Spleen (tissue), 11 donors: ENCODE data around the gene BRINP1. TPM values are rescaled to one million over a fixed set of nuclear protein-coding genes. Genes with fewer than 3 reads are reported as not detected.

Experiments
- DNase-seq: peaks from one replicate; pipeline ENCODE4 v3.0.0-alpha.2; 2020
- H3K27ac ChIP-seq, 8 donors: fragments of 200-600 bp; sonication (generic) in 7 of 8; 1 replicate in 4 of 8; 2 replicates in 4 of 8; pipeline versions ENCODE4 v1.5.0 to v1.8.0; 2016 to 2021; ENCODE audit warnings: inconsistent platforms in 4 of 8, mild to moderate bottlenecking in 4 of 8, moderate library complexity in 1 of 8
- H3K27me3 ChIP-seq, 7 donors: fragments of 200-600 bp; sonication (generic) in 6 of 7; replicated peaks in 1 of 7; 1 replicate in 4 of 7; 2 replicates in 3 of 7; pipeline versions ENCODE4 v1.5.0 to v1.8.0; 2016 to 2021; ENCODE audit warnings: inconsistent platforms in 3 of 7, mild to moderate bottlenecking in 1 of 7
- H3K36me3 ChIP-seq, 6 donors: fragments of 200-600 bp; sonication (generic) in 5 of 6; 1 replicate in 4 of 6; 2 replicates in 2 of 6; pipeline versions ENCODE4 v1.5.0 to v1.8.0; 2016 to 2021; ENCODE audit warnings: inconsistent platforms in 2 of 6
- H3K4me1 ChIP-seq, 6 donors: fragments of 200-600 bp; sonication (generic) in 5 of 6; 1 replicate in 3 of 6; 2 replicates in 3 of 6; pipeline versions ENCODE4 v1.5.0 to v1.8.0; 2016 to 2021; ENCODE audit warnings: inconsistent platforms in 3 of 6
- H3K4me3 ChIP-seq, 8 donors: fragments of 200-600 bp; sonication (generic) in 7 of 8; 1 replicate in 4 of 8; 2 replicates in 4 of 8; pipeline versions ENCODE4 v1.5.0 to v1.8.0; 2016 to 2021; ENCODE audit warnings: inconsistent platforms in 4 of 8, mild to moderate bottlenecking in 4 of 8, moderate library complexity in 2 of 8
- H3K9me3 ChIP-seq, 8 donors: fragments of 200-600 bp; sonication (generic) in 7 of 8; 1 replicate in 4 of 8; 2 replicates in 4 of 8; pipeline versions ENCODE4 v1.5.0 to v1.8.0; 2016 to 2021; ENCODE audit warnings: inconsistent platforms in 4 of 8
- POLR2A ChIP-seq, 3 donors: fragments of 450-650 bp; IDR thresholded peaks; one replicate each; pipeline ENCODE4 v1.5.1; 2017; ENCODE audit warnings: antibody characterized with exemption in 3 of 3, mild to moderate bottlenecking in 1 of 3
- POLR2AphosphoS5 ChIP-seq, 3 donors: sonication (generic); formaldehyde crosslinking; IDR thresholded peaks; one replicate each; pipeline ENCODE4 v1.5.1; 2017; ENCODE audit warnings: antibody characterized with exemption in 3 of 3
- WGBS, 5 donors: extraction: QIAGEN DNeasy Blood & Tissue Kit in 3 of 5; methylation state at CpG; one replicate each; pipeline versions ENCODE4 v1.1.5 to v1.1.7; 2013 to 2018; 5-methylcytosine and 5-hydroxymethylcytosine counted together
- intact Hi-C: fragments of 100-400 bp; cut with DNase I; formaldehyde crosslinking; loops from one replicate; pipeline ENCODE4 v1.15.0; 2023; ENCODE audit warnings: low total_unique reads
- polyA plus RNA-seq, 3 donors: library from polyadenylated mRNA; stranded (reverse); fragments of 200-250 nt; gene quantifications; one replicate each; pipeline ENCODE4 v1.2.1, GENCODE V29; 2013
- total RNA-seq, 7 donors: library from RNA; depleted of rRNA in 3 of 7; stranded (reverse); fragments of >200 nt in 3 of 7; fragmentation: NEBNext Ultra II Directional in 4 of 7; extraction: Animal tissue kit (Norgen Biotek cat#: 25700) in 4 of 7; gene quantifications; one replicate each; pipeline versions ENCODE4 v1.1.0 to v1.2.1, GENCODE V29; 2016 to 2021
- TF ChIP-seq, protein P1 (sequence below), 11 experiments: fragments of 200-600 bp in 7 of 11; fragments of 450-650 bp in 4 of 11; sonication (generic) in 4 of 11; IDR thresholded peaks in 8 of 11; conservative IDR thresholded peaks in 3 of 11; 1 replicate in 7 of 11; 2 replicates in 4 of 11; pipeline versions ENCODE4 v1.4.0 to v1.8.0; 2016 to 2021; ENCODE audit warnings: antibody characterized with exemption in 11 of 11, inconsistent platforms in 4 of 11, mild to moderate bottlenecking in 1 of 11
- donor health status: healthy with polysubstance abuse.
- donor health status: DM: no; HTN: no; CAD: no; lungs with moderate emphysema.
- donor health status: DM: no; HTN: no; CAD: no.
- donor health status: Bipolar disorder and iron deficiency.
- donor health status: healthy.
- donor health status: DM: no; HTN: no; CAD: no.
- donor health status: DM: yes; HTN: yes; CAD: no.

Gene BRINP1
- total and polyA plus RNA-seq, 10 donors, result 0.05 to 1.2 (median 0.32) TPM; not detected in 1

DNA sequence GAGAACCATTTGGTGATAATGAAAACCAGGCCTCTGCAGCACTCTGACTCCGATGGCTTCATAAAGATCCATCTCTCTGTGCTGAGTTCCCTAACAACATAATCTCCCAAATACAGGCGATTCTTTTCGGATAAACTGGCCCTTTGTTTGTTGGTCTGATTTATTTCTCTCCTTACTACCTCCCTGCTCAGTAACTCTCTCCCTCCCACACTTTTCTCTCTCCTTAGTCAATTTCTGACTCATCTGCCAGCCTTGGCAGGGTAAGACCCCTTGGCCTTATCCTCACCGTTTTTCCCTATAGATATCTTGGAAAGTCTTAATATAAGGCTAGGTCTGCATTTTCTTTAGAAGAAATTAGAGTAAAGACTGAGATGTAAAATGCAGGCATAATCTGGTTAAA is 128.7 kb downstream of the BRINP1 start:
- 77 to 82% (median 80%) methylated on average over 4 of the region's 4 CpGs for WGBS, 5 donors
- DNase-seq, result no peak
- intact Hi-C loops, result no loop called here

DNA sequence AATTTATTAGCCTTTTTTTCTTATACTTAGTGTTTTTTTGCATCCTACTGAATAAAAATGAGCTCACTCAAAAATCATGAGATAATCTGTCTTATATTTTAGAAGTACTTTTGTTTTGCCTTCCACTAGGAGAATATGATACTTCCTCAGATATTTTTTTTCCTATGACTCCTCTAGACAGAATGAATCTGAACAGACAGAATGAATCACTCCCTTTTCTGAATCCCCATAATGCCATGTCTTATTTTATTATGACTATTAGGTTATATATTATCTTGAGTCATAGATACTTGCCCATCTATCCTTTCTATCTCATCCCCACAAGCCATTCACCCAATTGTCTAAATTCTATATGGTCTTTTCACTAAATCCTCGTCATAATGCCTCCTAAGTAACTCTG is 134.6 kb downstream of the BRINP1 start:
- WGBS, 5 donors, result 45 to 82% (median 52%) methylated on average over 1 of the region's 1 CpG

More for the DNA sequence above, 128.7 kb downstream of the BRINP1 start:
- Histone ChIP-seq H3K4me3 (no peak overlapping the region), H3K36me3 (no peaks in the 10 kb centered on the region), H3K27me3 (no peaks in the 10 kb centered on the region), H3K9me3 (peaks cover 0 to 7% (median 0%) of the 10 kb centered on the region in 8 donors), H3K4me1 (no peaks in the 10 kb centered on the region), H3K27ac (no peak overlapping the region)
- TF ChIP-seq POLR2A (IDR thresholded peaks at IDR 0.05), result no peak
- no peak for TF ChIP-seq POLR2AphosphoS5 (IDR thresholded peaks at IDR 0.05)
- TF ChIP-seq, protein P1, sequence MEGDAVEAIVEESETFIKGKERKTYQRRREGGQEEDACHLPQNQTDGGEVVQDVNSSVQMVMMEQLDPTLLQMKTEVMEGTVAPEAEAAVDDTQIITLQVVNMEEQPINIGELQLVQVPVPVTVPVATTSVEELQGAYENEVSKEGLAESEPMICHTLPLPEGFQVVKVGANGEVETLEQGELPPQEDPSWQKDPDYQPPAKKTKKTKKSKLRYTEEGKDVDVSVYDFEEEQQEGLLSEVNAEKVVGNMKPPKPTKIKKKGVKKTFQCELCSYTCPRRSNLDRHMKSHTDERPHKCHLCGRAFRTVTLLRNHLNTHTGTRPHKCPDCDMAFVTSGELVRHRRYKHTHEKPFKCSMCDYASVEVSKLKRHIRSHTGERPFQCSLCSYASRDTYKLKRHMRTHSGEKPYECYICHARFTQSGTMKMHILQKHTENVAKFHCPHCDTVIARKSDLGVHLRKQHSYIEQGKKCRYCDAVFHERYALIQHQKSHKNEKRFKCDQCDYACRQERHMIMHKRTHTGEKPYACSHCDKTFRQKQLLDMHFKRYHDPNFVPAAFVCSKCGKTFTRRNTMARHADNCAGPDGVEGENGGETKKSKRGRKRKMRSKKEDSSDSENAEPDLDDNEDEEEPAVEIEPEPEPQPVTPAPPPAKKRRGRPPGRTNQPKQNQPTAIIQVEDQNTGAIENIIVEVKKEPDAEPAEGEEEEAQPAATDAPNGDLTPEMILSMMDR (IDR thresholded peaks at IDR 0.05 in 8 of 11, conservative IDR thresholded peaks at IDR 0.05 in 3 of 11), result no peak

DNA sequence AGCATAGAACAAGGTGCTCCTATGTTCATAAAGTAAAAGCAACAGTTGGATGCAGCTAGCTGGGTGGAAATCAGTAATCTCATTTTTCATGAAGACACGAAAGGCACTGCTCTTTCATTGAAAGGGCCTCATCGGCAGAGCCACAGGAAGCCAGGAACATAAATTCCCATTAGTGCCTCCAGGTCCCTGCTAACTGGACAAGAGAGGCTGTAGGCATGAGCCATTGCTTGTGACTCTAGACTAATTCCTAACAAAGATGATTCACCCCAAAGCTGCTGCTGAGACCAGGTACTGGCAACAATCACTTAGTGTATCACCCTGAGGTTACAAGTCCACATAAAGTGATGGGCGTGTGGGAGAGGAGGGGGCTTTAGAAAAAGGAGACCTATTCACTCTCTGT is 141.8 kb downstream of the BRINP1 start:
- H3K4me1 ChIP-seq, result no peaks in the 10 kb centered on the region
- intact Hi-C loops, result no loop called here
- 57 to 70% (median 67%) methylated on average over 3 of the region's 3 CpGs for WGBS, 5 donors
- no peaks in the 10 kb centered on the region for H3K36me3 ChIP-seq
- TF ChIP-seq, protein P1 (IDR thresholded peaks at IDR 0.05 in 8 of 11, conservative IDR thresholded peaks at IDR 0.05 in 3 of 11), result no peak
- TF ChIP-seq POLR2A (IDR thresholded peaks at IDR 0.05) (no peak), POLR2AphosphoS5 (IDR thresholded peaks at IDR 0.05) (no peak)
- no peak overlapping the region for H3K4me3 ChIP-seq
- no peaks in the 10 kb centered on the region for H3K9me3 ChIP-seq
- H3K27ac ChIP-seq, result no peak overlapping the region
- H3K27me3 ChIP-seq, result no peaks in the 10 kb centered on the region
- DNase-seq, result no peak

More for the DNA sequence above, 134.6 kb downstream of the BRINP1 start:
- Histone ChIP-seq H3K27me3 (no peaks in the 10 kb centered on the region), H3K27ac (no peak overlapping the region), H3K4me1 (no peaks in the 10 kb centered on the region), H3K36me3 (no peaks in the 10 kb centered on the region), H3K4me3 (no peak overlapping the region), H3K9me3 (no peaks in the 10 kb centered on the region)
- intact Hi-C loops, result no loop called here
- DNase-seq, result no peak
- TF ChIP-seq, protein P1 (IDR thresholded peaks at IDR 0.05 in 8 of 11, conservative IDR thresholded peaks at IDR 0.05 in 3 of 11), result no peak
- TF ChIP-seq POLR2A (IDR thresholded peaks at IDR 0.05), result no peak
- TF ChIP-seq POLR2AphosphoS5 (IDR thresholded peaks at IDR 0.05), result no peak

DNA sequence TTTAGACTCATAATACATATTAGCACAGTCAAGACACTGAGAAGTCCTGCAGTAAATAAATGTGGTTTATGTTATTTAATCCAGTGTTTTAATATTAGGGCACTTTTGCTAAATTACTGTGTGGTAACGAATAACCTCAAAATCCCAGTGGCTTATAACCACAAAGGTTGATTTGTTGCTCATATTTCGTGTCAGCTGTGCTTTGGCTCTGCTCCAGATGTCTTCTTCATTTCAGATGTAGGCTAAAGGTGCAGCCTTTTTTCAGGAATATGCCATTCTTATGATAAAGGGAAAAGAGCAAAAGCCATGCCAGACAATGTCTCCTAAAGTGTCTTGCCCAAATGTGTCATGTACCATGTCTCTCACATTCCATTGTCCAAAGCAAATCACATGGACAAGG is 144.8 kb downstream of the BRINP1 start:
- intact Hi-C loops, result no loop called here
- Histone ChIP-seq H3K4me3 (no peak overlapping the region), H3K36me3 (no peaks in the 10 kb centered on the region), H3K27me3 (no peaks in the 10 kb centered on the region), H3K9me3 (no peaks in the 10 kb centered on the region), H3K27ac (no peak overlapping the region), H3K4me1 (no peaks in the 10 kb centered on the region)
- DNase-seq, result no peak
- no peak for TF ChIP-seq POLR2A (IDR thresholded peaks at IDR 0.05)
- TF ChIP-seq, protein P1 (IDR thresholded peaks at IDR 0.05 in 8 of 11, conservative IDR thresholded peaks at IDR 0.05 in 3 of 11), result no peak
- no peak for TF ChIP-seq POLR2AphosphoS5 (IDR thresholded peaks at IDR 0.05)
- 48 to 74% (median 56%) methylated on average over 2 of the region's 2 CpGs for WGBS, 5 donors
